Measurements from ENCODE around the gene GPC5. TPM values are rescaled to one million over a fixed set of nuclear protein-coding genes. Genes with fewer than 3 reads are reported as not detected.

The GPC5 gene
- total and polyA plus RNA-seq, 9 of the 15 experiments (the other 6 are each of a cell fraction or from before 2014, with no cell fraction given), result 0.18 to 0.27 TPM; not detected in 7

DNA sequence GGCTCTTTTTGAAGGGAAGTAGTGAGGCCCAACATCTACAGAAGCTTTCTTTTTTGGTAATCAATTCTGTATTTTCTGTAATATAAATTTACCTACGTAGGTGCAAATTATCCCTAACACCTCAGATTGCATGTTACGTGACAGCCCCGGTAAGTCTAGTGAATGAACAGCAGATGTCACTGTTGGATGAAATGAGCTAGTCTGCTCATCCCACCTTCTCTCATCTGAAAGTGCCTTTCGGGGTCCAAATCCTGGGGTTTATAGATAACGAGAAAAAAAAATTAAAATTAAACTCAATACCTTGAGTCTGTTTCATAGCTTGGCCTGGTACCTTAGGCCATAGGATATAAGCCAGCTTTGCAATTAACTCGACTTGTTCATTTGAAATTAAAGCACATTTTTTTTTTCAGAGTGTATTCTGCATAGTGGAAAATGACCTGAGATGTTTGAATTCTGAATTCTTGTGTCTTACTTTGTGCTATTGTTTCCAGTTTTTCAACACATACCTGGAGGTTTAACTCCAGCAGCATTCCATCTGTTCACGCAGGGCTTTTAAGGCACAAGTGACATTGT is 548.2 kb downstream of the GPC5 start:
- no peak overlapping the region for H3K27ac ChIP-seq (ENCODE audit: extremely low read depth, low read depth, low read length)
- H2AFZ ChIP-seq (ENCODE audit: low read depth, low read length), result no peak overlapping the region
- ChIA-PET POLR2A (no interaction called here), CTCF (ENCODE audit: low intra/inter-chr PET ratio) (no interaction called here)
- no peaks in the 10 kb centered on the region for H3K9me3 ChIP-seq (replicated peaks; ENCODE audit: control insufficient read depth, insufficient read depth, low read depth, low read length)
- FAIRE-seq (no peak), ATAC-seq (no peak), DNase-seq (ENCODE audit: extremely low read depth in 1 of 4, low spot score in 3 of 4) (peak in 2 of 4 experiments; percentile 1)
- no peak overlapping the region for H3K4me2 ChIP-seq (ENCODE audit: insufficient read depth, low read length)
- in situ Hi-C loops (cut with MboI), result no loop called here
- TF ChIP-seq SNIP1 (IDR thresholded peaks at IDR 0.05; ENCODE audit: low read depth) (no peak), RAD21 (CRISPR knock-in tag; conservative IDR thresholded peaks at IDR 0.05 in 1 of 2, IDR thresholded peaks at IDR 0.05 in 1 of 2) (peak in 1 of 2 experiments; percentile 30; a peak in 2 of 4 replicates)
- no peak overlapping the region for H3K4me3 ChIP-seq
- H3K9ac ChIP-seq (ENCODE audit: insufficient read depth in 1 of 2, low read depth in 2 of 2, low read length in 2 of 2), result no peak overlapping the region
- H3K27me3 ChIP-seq (ENCODE audit: control insufficient read depth in 2 of 2, insufficient read depth in 2 of 2, low read length in 2 of 2), result no peaks in the 10 kb centered on the region
- H4K20me1 ChIP-seq (replicated peaks; ENCODE audit: control insufficient read depth, insufficient read depth, low read length), result no peaks in the 10 kb centered on the region
- BruUV-seq (replicated peaks), result no TSS peak
- H3K9me1 ChIP-seq (ENCODE audit: control insufficient read depth, insufficient read depth, low read length), result no peaks in the 10 kb centered on the region
- H3K4me1 ChIP-seq (replicated peaks in 1 of 2; ENCODE audit: control insufficient read depth in 2 of 2, insufficient read depth in 2 of 2, low read length in 2 of 2), result no peaks in the 10 kb centered on the region
- no peaks in the 10 kb centered on the region for H3K36me3 ChIP-seq (ENCODE audit: control insufficient read depth, insufficient read depth, low read length)
- H3K79me2 ChIP-seq (ENCODE audit: control insufficient read depth, insufficient read depth, low read length), result no peaks in the 10 kb centered on the region
- WGBS (ENCODE audit: insufficient coverage, low coverage, missing lambda C conversion rate), result 2% methylated on average over 7 of the region's 7 CpGs
- intact Hi-C loops (cut with micrococcal nuclease), result no loop called here

DNA sequence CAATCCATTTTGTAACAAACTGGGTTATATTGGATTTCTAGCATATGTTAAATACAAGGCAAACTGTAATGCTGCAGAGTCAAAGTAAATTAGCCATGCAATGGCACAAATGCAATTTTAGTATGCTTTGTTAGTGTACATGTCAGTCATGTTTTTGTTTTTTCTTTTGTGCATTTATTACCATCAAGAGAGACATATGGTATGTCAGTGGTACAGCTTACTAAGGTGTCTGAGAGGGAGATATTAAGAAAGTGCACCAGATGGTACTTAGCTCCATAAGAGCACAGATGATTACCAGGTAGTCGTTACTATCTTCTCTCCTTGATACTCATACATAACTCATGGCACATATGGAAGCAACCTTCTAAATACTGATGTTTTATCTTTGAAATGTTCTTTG is 550.3 kb downstream of the GPC5 start:
- no peaks in the 10 kb centered on the region for H3K4me1 ChIP-seq (replicated peaks in 1 of 2; ENCODE audit: control insufficient read depth in 2 of 2, insufficient read depth in 2 of 2, low read length in 2 of 2)
- ChIA-PET POLR2A (no interaction called here), CTCF (ENCODE audit: low intra/inter-chr PET ratio) (no interaction called here)
- BruUV-seq (replicated peaks), result no TSS peak
- in situ Hi-C loops (cut with MboI), result no loop called here
- no peaks in the 10 kb centered on the region for H3K79me2 ChIP-seq (ENCODE audit: control insufficient read depth, insufficient read depth, low read length)
- ATAC-seq (no peak), FAIRE-seq (no peak), DNase-seq (ENCODE audit: extremely low read depth in 1 of 4, low spot score in 3 of 4) (no peak)
- H3K27ac ChIP-seq (ENCODE audit: extremely low read depth, low read depth, low read length), result no peak overlapping the region
- no peak overlapping the region for H3K4me3 ChIP-seq
- no peak overlapping the region for H3K9ac ChIP-seq (ENCODE audit: insufficient read depth in 1 of 2, low read depth in 2 of 2, low read length in 2 of 2)
- 0% methylated on average over 1 of the region's 1 CpG for WGBS (ENCODE audit: insufficient coverage, low coverage, missing lambda C conversion rate)
- H3K27me3 ChIP-seq (ENCODE audit: control insufficient read depth in 2 of 2, insufficient read depth in 2 of 2, low read length in 2 of 2), result no peaks in the 10 kb centered on the region
- intact Hi-C loops (cut with micrococcal nuclease), result no loop called here
- no peak overlapping the region for H3K4me2 ChIP-seq (ENCODE audit: insufficient read depth, low read length)
- no peaks in the 10 kb centered on the region for H3K9me3 ChIP-seq (replicated peaks; ENCODE audit: control insufficient read depth, insufficient read depth, low read depth, low read length)
- H2AFZ ChIP-seq (ENCODE audit: low read depth, low read length), result no peak overlapping the region
- H3K9me1 ChIP-seq (ENCODE audit: control insufficient read depth, insufficient read depth, low read length), result no peaks in the 10 kb centered on the region
- no peaks in the 10 kb centered on the region for H4K20me1 ChIP-seq (replicated peaks; ENCODE audit: control insufficient read depth, insufficient read depth, low read length)
- H3K36me3 ChIP-seq (ENCODE audit: control insufficient read depth, insufficient read depth, low read length), result no peaks in the 10 kb centered on the region
- no peak for TF ChIP-seq ZNF232 (CRISPR knock-in tag; IDR thresholded peaks at IDR 0.05)
- TF ChIP-seq SP1 (CRISPR knock-in tag; IDR thresholded peaks at IDR 0.05), result no peak
